ENCODE measurements around the gene SSR3. TPM values are rescaled to one million over a fixed set of nuclear protein-coding genes. Genes with fewer than 3 reads are reported as not detected.

The SSR3 gene
- total and polyA plus RNA-seq, 2 donors (not counting 3 experiments of a cell fraction or from before 2014, with no cell fraction given), result 155 to 355 TPM

- H3K36me3 ChIP-seq (ENCODE audit: control insufficient read depth in 2 of 2, extremely low read depth in 1 of 2, insufficient read depth in 2 of 2, low read length in 2 of 2), result no peaks in the 10 kb centered on the region
- intact Hi-C loops (cut with micrococcal nuclease), result no loop called here
- no peak overlapping the region for H2AFZ ChIP-seq (ENCODE audit: low read depth, low read length)
- H3K4me1 ChIP-seq (ENCODE audit: control insufficient read depth, extremely low read depth, insufficient read depth, low read length), result no peaks in the 10 kb centered on the region
- H3K27ac ChIP-seq (ENCODE audit: insufficient read depth, low read depth, low read length), result no peak overlapping the region
- DNase-seq (ENCODE audit: low read depth, low spot score) (no peak), FAIRE-seq (no peak)
- POLR2A ChIA-PET, result interaction anchor here (0.7 kb wide), 1 partner anchor 24 kb away, joined by 3 read pairs; the partner anchor contains the start of gene SSR3
- no peak overlapping the region for H3K9ac ChIP-seq (replicated peaks; ENCODE audit: extremely low read depth, insufficient read depth, low read length)
- H3K27me3 ChIP-seq (ENCODE audit: control insufficient read depth in 2 of 2, insufficient read depth in 2 of 2, low read length in 2 of 2), result peaks cover 0 to 10% of the 10 kb centered on the region in 2 experiments
- no TSS peak for BruUV-seq (replicated peaks)
- dilution Hi-C loops (cut with MboI; ENCODE audit: extremely low pct_ligation_motif_present, low sequenced_read_pairs), result no loop called here
- H3K79me2 ChIP-seq (ENCODE audit: control insufficient read depth, insufficient read depth, low read length), result no peaks in the 10 kb centered on the region
- no peaks in the 10 kb centered on the region for H4K20me1 ChIP-seq (replicated peaks; ENCODE audit: control insufficient read depth, extremely low read depth, insufficient read depth, low read length)
- no peak for TF ChIP-seq MAX (IDR thresholded peaks at IDR 0.05; ENCODE audit: insufficient read depth, insufficient read length)
- no peak for TF ChIP-seq POLR2AphosphoS5 (IDR thresholded peaks at IDR 0.05; ENCODE audit: insufficient read depth, low read depth, low read length)
- no peak for TF ChIP-seq FOS (IDR thresholded peaks at IDR 0.05; ENCODE audit: borderline replicate concordance, insufficient read depth, low read length)
- no peak for TF ChIP-seq POLR2A (IDR thresholded peaks at IDR 0.05; ENCODE audit: low read depth, low read length)
- H3K9me3 ChIP-seq (replicated peaks; ENCODE audit: control insufficient read depth, insufficient read depth, low read length), result no peaks in the 10 kb centered on the region
- no peaks in the 10 kb centered on the region for H3K9me1 ChIP-seq (replicated peaks; ENCODE audit: control insufficient read depth, extremely low read depth, insufficient read depth, low read length)
- H3K4me2 ChIP-seq (ENCODE audit: insufficient read depth, low read length), result no peak overlapping the region
- CTCF ChIA-PET, result interaction anchor here (1.2 kb wide), 1 partner anchor 34 kb away, joined by 3 read pairs; no protein-coding TSS in a partner anchor
- no peak overlapping the region for H3K4me3 ChIP-seq (replicated peaks in 1 of 3; ENCODE audit: insufficient read depth in 1 of 3, low read depth in 1 of 3, low read length in 3 of 3)
Measured at GRCh38 chr3:156579427-156579851, 24.5 kb upstream of the SSR3 start.

GRCh38 chr3:156577736-156578135 is 22.8 kb upstream of the SSR3 start:
- Histone ChIP-seq H4K20me1 (replicated peaks; ENCODE audit: control insufficient read depth, extremely low read depth, insufficient read depth, low read length) (no peaks in the 10 kb centered on the region), H3K4me3 (replicated peaks in 1 of 3; ENCODE audit: insufficient read depth in 1 of 3, low read depth in 1 of 3, low read length in 3 of 3) (no peak overlapping the region), H3K4me2 (ENCODE audit: insufficient read depth, low read length) (no peak overlapping the region), H3K27me3 (ENCODE audit: control insufficient read depth in 2 of 2, insufficient read depth in 2 of 2, low read length in 2 of 2) (peaks cover 3 to 16% of the 10 kb centered on the region in 2 experiments), H3K9me3 (replicated peaks; ENCODE audit: control insufficient read depth, insufficient read depth, low read length) (no peaks in the 10 kb centered on the region), H3K4me1 (ENCODE audit: control insufficient read depth, extremely low read depth, insufficient read depth, low read length) (no peaks in the 10 kb centered on the region), H3K36me3 (ENCODE audit: control insufficient read depth in 2 of 2, extremely low read depth in 1 of 2, insufficient read depth in 2 of 2, low read length in 2 of 2) (no peaks in the 10 kb centered on the region), H3K9me1 (replicated peaks; ENCODE audit: control insufficient read depth, extremely low read depth, insufficient read depth, low read length) (no peaks in the 10 kb centered on the region), H3K27ac (ENCODE audit: insufficient read depth, low read depth, low read length) (no peak overlapping the region), H3K79me2 (ENCODE audit: control insufficient read depth, insufficient read depth, low read length) (no peaks in the 10 kb centered on the region), H2AFZ (ENCODE audit: low read depth, low read length) (no peak overlapping the region), H3K9ac (replicated peaks; ENCODE audit: extremely low read depth, insufficient read depth, low read length) (no peak overlapping the region)
- FAIRE-seq (no peak), DNase-seq (ENCODE audit: low read depth, low spot score) (no peak)
- no peak for TF ChIP-seq MAX (IDR thresholded peaks at IDR 0.05; ENCODE audit: insufficient read depth, insufficient read length)
- no peak for TF ChIP-seq GATA2 (IDR thresholded peaks at IDR 0.05; ENCODE audit: insufficient read depth, insufficient read length, low read depth, low read length)
- no peak for TF ChIP-seq JUN (IDR thresholded peaks at IDR 0.05; ENCODE audit: borderline replicate concordance, insufficient read depth, insufficient read length, low read depth)
- TF ChIP-seq POLR2A (IDR thresholded peaks at IDR 0.05; ENCODE audit: low read depth, low read length), result no peak
- TF ChIP-seq FOS (IDR thresholded peaks at IDR 0.05; ENCODE audit: borderline replicate concordance, insufficient read depth, low read length), result no peak
- TF ChIP-seq CTCF (IDR thresholded peaks at IDR 0.05; ENCODE audit: extremely low read depth in 1 of 2, insufficient read depth in 1 of 2, low read depth in 1 of 2, low read length in 2 of 2), result no peak
- TF ChIP-seq POLR2AphosphoS5 (IDR thresholded peaks at IDR 0.05; ENCODE audit: insufficient read depth, low read depth, low read length), result no peak
- TF ChIP-seq EZH2 (IDR thresholded peaks at IDR 0.05; ENCODE audit: borderline replicate concordance, low read depth, low read length, severe bottlenecking), result no peak
- TF ChIP-seq MYC (IDR thresholded peaks at IDR 0.05; ENCODE audit: low read depth, low read length), result no peak
- ChIA-PET POLR2A (no interaction called here), CTCF (no interaction called here)
- intact Hi-C loops (cut with micrococcal nuclease) (no loop called here), dilution Hi-C loops (cut with MboI; ENCODE audit: extremely low pct_ligation_motif_present, low sequenced_read_pairs) (no loop called here)
- no TSS peak for BruUV-seq (replicated peaks)
